HG03354 (cell line): ENCODE data around the gene TAB2.
"Not testable (repeated sequence)": the region's sequence is repeated elsewhere in the genome, so short reads cannot be mapped to it uniquely, and the experiment has no call there.

Experiments
- ATAC-seq: cut with Tn5 transposase; IDR thresholded peaks from one replicate; pipeline ENCODE4 v1.9.1; 2021; ENCODE audit warnings: mild to moderate bottlenecking; ENCODE audit not compliant: unreplicated experiment, poor library complexity, severe bottlenecking

TAB2 gene

DNA sequence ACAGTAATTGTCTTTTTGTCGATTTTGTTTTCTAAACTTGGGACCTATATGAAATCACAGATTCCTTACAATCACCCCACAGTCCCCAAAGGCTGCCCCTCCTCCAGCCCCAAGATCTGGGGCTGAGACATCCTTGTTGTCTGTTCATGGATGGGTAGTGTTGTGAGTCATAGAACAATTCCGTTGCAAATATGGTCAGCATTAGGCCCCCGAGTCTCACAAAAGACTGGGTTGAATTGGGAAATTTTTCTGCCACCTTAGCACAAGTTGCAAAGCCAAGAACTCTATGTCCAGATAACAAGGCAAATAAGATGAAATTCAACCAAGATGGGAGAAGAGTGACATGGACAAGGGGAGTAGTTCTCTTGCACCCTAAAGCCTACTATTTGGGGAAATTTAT lies 10.5 kb upstream of the TAB2 start:
- ATAC-seq = no peak

GRCh38 chr6:149311293-149311692 lies 6.2 kb upstream of the TAB2 start:
- ATAC-seq = no peak

DNA sequence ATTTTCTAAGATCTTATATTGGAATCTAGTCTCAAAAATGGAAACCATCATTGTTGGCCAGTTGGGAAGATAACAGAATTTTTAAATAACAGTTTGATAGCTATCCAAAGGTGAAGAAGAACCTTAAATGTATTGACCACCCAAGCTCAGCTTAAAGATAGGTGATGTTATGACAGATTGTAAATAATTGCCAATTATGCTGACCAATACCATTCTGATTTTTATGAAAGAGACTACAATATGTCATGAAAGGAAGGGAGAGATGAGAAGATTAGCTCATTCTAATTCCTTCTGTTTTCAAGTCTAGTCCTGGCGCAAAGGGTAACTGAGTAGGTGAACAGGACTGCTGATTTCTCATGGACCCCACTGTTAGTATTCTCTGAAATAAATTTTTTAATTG lies 5.7 kb upstream of the TAB2 start:
- no peak for ATAC-seq

DNA sequence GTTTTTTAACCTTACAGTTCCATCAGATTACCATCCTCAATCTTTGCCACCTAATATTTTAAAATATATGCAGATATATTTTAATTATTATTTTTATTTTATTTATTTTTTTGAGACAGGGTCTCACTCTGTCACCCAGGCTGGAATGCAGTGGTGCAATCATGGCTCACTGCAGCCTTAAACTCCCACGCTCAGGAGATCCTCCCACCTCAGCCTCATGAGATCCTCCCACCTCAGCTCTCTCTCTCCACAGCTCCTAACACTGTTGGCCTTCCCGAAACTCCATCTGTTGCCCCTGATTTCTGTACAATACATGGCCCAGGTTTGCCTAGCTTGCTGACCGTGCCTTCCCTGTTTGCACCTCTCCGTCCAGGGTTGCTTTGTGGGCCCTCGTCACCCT lies 4.4 kb upstream of the TAB2 start:
- no peak for ATAC-seq

- ATAC-seq = no peak
Observed at GRCh38 chr6:149313861-149314260, 3.7 kb upstream of the TAB2 start.

DNA sequence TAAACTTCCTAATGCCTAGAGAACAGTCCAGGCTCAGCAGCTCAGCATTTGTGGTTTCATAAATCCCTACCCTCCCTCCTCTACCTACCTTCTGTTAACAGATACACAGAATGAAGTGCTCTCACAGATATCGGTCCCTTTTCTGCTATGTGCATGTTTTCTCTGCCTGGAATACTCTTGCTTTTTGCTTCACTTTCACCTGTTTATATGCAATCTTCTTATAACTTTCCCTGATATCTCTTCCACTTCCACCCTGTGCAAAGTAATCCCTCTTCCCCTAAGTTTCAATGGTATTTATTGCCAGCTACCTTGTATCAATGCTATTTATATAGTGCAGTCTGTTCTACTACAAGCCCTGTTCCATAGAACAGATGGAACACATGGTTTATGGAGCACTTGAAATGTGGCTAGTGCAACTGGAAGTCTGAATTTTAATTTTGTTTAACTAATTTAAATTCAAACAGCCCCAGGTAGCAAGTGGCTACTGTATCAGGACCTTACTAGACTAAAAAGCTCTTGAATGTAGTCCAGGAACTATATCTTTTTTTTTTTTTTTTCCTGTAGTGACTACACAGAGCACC lies 3.1 kb upstream of the TAB2 start:
- ATAC-seq = no peak

- ATAC-seq = no peak
Observed at GRCh38 chr6:149316108-149316727, 1.3 kb upstream of the TAB2 start.

DNA sequence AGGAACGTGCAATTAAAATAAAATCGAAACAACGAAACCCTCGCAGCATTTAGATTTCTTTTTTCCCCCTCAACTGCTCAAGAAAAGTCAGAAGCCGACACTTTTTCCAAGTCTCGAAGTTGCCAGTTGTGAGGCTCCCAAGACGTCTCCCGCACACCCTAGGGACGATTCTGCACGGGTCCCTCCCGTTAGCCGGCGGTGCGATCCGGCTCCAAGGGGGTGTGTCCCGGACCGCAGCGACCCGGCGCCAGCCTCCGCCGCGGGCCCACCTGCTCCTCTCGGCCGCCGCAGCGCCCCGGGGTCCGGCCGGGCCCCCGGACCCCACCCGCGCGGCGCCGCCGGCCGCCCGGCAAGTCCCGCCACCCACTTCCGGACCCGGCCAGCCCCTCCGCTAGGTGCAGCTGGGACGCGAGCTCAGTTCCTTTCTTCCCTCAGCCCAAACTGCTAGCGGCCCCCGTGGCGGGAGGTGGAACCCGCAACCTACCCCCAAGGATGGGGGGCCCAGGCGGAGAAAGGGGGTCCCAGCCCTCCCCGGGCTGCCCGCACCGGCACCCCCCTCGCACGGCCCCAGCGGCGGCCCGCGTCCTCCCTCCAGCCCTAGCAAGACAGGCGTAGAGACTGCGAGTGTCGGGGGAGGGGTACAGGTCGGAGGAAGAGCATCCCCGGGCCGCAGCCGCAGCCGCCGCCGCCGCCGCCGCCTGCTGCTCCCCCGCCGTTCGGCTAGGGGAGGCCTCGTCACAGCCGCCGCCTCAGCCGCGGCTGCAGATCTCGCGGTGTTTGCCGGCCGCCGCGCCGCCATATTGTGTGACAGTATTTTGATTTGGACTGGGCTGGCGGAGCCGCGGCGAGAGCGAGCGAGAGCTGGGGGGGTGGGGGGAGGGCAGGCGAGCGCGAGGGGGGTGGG lies 520 bp upstream of the TAB2 start:
- ATAC-seq = peak; percentile 83

DNA sequence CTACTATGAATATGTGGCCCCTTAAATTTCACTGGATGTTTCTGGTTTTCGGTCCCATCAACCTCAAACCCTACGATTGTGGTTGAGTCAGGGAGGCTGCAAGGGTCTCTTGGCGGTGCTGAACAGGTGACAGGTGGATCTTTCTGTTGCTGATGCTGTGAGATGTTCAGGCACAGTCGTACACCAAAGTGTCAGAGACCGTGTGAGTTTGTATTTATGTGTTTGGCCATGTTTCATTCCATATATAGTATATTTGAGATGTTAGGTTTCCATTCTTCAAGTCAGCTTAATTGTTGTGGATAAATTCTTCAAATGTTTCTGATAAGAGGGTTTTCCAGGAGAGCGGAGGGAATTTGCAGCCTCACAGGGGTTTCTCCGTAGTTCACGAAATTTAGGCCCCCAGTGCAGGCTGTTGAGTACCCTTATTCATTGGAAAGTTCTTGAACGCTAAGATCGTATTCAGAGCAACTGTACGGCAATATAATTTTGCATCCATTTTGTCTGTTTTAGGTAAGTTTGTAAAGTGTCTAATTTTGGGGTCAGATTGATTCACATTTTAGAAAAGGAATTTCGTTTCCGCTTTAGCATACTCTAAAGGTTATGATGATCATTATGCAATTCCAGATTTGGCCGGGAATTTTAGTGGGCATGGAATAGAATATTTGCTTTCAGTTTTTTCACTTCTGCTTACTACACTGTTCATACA lies 1.2 kb downstream of the TAB2 start:
- peak; percentile 16 for ATAC-seq

- no peak for ATAC-seq
Observed at GRCh38 chr6:149319422-149319821, 1.9 kb downstream of the TAB2 start.

DNA sequence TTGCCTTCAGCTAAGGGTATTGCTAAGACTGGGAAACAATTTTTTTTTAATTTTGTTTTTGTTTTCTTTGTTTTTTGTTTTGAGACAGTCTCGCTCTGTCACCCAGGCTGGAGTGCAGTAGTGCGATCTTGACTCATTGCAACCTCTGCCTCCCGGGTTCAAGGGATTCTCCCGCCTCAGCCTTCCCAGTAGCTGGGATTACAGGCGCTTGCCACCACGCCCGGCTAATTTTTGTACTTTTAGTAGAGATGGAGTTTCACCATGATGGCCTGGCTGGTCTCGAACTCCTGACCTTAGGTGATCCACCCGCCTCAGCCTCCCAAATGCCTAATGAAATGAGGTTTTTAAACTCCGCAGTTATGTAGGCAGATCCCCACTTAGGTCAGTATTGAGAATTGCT lies 2.5 kb downstream of the TAB2 start:
- ATAC-seq = not testable (repeated sequence)

DNA sequence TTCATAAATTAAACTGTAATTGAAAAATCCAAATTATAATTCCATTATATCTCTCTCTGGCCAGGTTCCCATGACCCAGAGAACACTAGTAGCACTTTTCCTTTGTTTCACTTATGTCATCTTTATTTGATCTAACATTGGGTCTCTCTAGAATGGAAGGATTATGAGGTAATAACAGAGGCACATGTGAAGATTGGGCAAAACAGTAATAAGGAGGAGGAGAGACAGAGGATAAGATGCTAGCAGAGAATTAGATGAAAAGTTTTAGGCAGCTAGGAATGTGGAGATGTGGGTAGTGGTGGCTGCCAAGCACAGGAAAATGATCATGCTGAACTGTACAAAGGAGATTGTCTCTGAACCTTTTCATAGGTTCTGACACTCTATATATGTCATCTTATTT lies 3.3 kb downstream of the TAB2 start:
- ATAC-seq = no peak

DNA sequence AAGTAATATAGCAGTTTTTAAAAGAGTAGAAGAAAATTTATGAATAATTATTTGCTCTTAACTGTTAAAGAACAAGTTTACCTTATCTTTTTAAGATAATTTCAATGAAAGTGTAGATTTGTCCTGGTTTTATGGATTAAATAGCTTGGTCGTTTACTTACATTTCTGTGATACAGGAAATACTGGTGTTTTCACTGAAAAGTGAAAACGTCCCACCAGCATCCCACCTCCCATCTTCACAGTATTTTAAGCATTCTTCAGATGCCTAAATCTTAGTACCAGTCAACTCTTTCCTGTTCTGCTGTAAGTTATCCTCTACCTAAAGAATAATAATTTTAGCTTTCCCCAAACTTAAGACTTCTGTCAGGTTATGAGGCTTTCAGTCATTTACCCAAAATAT lies 5.8 kb downstream of the TAB2 start:
- ATAC-seq = no peak

- ATAC-seq = no peak
Observed at GRCh38 chr6:149323925-149324324, 6.4 kb downstream of the TAB2 start.

GRCh38 chr6:149324428-149324827 lies 6.9 kb downstream of the TAB2 start:
- no peak for ATAC-seq

- ATAC-seq = no peak
Observed at GRCh38 chr6:149325648-149326236, 8.2 kb downstream of the TAB2 start.

GRCh38 chr6:149327638-149328037 lies 10.1 kb downstream of the TAB2 start:
- no peak for ATAC-seq

DNA sequence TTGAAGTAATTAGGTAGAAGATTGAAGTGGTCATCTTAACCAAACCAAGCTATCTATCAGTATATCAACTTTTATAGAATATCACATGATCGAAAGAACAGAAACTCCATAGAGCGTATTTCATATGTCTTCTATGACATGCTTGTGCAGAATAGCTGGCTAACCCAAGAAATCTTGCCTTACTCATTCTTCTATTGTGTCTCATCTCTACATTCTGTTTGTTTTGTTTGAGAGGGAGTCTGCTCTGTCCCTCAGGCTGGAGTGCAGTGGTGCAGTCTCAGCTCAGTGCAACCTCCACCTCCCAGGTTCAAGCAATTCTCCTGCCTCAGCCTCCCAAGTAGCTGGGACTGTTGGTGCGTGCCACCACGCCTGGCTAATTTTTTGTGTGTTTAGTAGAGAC lies 10.6 kb downstream of the TAB2 start:
- no peak for ATAC-seq

- no peak for ATAC-seq
Observed at GRCh38 chr6:149329529-149329928, 12.0 kb downstream of the TAB2 start.

- ATAC-seq = no peak
Observed at GRCh38 chr6:149330133-149330532, 12.6 kb downstream of the TAB2 start.
